ENCODE data around the gene ADAMTSL2.
"Not testable (repeated sequence)": the region's sequence is repeated elsewhere in the genome, so short reads cannot be mapped to it uniquely, and the experiment has no call there.

GRCh38 chr9:133563814-133564213 lies 29.3 kb downstream of the ADAMTSL2 start:
- TF ChIP-seq TAF1, POLR2A, POLR2AphosphoS5 (IDR thresholded peaks at IDR 0.05; ENCODE audit: low read depth, low read length): not testable (repeated sequence)
